C4-2B (cell line): ENCODE results near the gene FHOD1.

Source experiments
- H3K27ac ChIP-seq: fragments of 450-650 bp; 2 replicates; pipeline ENCODE4 v1.5.1; 2017
- ZFX ChIP-seq: fragments of 450-650 bp; IDR thresholded peaks from 2 replicates; pipeline ENCODE4 v1.6.1; 2017
- TF ChIP-seq, protein P1 (sequence below): fragments of 450-650 bp; conservative IDR thresholded peaks from 2 replicates; pipeline ENCODE4 v1.5.1; 2017; ENCODE audit warnings: mild to moderate bottlenecking

The FHOD1 gene

DNA sequence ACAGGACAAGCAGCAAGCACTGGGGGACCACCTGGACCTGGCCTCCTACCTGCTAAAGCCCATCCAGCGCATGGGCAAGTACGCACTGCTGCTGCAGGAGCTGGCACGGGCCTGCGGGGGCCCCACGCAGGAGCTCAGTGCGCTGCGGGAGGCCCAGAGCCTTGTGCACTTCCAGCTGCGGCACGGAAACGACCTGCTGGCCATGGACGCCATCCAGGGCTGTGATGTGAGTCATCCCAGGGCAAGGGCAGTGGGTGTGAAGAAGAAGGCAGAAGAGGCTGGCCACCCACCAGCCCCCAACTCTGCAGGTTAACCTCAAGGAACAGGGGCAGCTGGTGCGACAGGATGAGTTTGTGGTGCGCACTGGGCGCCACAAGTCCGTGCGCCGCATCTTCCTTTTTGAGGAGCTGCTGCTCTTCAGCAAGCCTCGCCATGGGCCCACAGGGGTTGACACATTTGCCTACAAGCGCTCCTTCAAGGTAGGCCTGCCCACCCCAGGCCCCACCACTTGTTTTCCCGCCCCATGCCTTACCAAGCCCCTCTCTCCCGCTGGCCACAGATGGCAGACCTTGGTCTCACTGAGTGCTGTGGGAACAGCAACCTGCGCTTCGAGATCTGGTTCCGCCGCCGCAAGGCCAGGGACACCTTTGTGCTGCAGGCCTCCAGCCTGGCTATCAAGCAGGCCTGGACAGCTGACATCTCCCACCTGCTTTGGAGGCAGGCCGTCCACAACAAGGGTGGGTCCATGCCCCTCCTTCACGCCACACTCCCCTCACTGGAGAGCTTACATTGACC lies 39.4 kb upstream of the FHOD1 start:
- no peak overlapping the region for H3K27ac ChIP-seq

DNA sequence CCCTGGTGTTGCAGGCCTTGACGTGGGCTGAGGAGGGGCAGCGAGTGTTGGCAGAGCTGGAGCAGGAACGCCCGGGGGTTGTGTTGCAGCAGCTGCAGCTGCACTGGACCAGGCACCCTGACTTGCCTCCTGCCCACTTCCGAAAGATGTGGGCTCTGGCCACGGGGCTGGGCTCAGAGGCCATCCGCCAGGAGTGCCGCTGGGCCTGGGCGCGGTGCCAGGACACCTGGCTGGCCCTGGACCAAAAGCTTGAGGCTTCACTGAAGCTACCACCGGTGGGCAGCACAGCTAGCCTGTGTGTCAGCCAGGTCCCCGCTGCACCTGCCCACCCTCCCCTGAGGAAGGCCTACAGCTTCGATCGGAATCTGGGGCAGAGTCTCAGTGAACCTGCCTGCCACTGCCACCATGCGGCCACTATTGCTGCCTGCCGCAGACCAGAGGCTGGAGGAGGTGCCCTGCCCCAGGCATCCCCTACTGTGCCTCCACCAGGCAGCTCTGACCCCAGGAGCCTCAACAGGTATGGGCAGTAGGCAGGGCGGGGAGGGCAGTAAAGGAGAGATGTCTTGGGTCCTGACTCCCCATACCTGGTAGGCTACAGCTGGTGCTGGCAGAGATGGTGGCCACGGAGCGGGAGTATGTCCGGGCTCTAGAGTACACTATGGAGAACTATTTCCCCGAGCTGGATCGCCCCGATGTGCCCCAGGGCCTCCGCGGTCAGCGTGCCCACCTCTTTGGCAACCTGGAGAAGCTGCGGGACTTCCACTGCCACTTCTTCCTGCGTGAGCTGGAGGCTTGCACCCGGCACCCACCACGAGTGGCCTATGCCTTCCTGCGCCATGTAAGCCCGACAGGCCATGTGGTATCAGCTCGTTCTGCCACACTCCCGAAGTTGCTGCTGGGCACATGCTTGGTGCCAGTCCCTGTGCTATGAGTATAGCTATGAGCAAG lies 37.7 kb upstream of the FHOD1 start:
- TF ChIP-seq, protein P1, sequence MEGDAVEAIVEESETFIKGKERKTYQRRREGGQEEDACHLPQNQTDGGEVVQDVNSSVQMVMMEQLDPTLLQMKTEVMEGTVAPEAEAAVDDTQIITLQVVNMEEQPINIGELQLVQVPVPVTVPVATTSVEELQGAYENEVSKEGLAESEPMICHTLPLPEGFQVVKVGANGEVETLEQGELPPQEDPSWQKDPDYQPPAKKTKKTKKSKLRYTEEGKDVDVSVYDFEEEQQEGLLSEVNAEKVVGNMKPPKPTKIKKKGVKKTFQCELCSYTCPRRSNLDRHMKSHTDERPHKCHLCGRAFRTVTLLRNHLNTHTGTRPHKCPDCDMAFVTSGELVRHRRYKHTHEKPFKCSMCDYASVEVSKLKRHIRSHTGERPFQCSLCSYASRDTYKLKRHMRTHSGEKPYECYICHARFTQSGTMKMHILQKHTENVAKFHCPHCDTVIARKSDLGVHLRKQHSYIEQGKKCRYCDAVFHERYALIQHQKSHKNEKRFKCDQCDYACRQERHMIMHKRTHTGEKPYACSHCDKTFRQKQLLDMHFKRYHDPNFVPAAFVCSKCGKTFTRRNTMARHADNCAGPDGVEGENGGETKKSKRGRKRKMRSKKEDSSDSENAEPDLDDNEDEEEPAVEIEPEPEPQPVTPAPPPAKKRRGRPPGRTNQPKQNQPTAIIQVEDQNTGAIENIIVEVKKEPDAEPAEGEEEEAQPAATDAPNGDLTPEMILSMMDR: peak; percentile 66
- TF ChIP-seq ZFX: no peak
- peak overlapping the region; percentile 40; the same call in 1 of the 2 replicates for H3K27ac ChIP-seq

More for the DNA sequence above, 39.4 kb upstream of the FHOD1 start:
- TF ChIP-seq, protein P1: no peak
- TF ChIP-seq ZFX: no peak

- TF ChIP-seq ZFX: no peak
- TF ChIP-seq, protein P1: no peak
- peak overlapping the region; percentile 40; the same call in 1 of the 2 replicates for H3K27ac ChIP-seq
Observed at GRCh38 chr16:67283826-67284555, 36.7 kb upstream of the FHOD1 start.

GRCh38 chr16:67283039-67283825 lies 36.0 kb upstream of the FHOD1 start:
- peak overlapping the region; percentile 40; the same call in 1 of the 2 replicates for H3K27ac ChIP-seq
- TF ChIP-seq ZFX: no peak
- TF ChIP-seq, protein P1: no peak

- H3K27ac ChIP-seq: no peak overlapping the region
- TF ChIP-seq ZFX: no peak
- TF ChIP-seq, protein P1: no peak
Observed at GRCh38 chr16:67282447-67282805, 35.1 kb upstream of the FHOD1 start.

DNA sequence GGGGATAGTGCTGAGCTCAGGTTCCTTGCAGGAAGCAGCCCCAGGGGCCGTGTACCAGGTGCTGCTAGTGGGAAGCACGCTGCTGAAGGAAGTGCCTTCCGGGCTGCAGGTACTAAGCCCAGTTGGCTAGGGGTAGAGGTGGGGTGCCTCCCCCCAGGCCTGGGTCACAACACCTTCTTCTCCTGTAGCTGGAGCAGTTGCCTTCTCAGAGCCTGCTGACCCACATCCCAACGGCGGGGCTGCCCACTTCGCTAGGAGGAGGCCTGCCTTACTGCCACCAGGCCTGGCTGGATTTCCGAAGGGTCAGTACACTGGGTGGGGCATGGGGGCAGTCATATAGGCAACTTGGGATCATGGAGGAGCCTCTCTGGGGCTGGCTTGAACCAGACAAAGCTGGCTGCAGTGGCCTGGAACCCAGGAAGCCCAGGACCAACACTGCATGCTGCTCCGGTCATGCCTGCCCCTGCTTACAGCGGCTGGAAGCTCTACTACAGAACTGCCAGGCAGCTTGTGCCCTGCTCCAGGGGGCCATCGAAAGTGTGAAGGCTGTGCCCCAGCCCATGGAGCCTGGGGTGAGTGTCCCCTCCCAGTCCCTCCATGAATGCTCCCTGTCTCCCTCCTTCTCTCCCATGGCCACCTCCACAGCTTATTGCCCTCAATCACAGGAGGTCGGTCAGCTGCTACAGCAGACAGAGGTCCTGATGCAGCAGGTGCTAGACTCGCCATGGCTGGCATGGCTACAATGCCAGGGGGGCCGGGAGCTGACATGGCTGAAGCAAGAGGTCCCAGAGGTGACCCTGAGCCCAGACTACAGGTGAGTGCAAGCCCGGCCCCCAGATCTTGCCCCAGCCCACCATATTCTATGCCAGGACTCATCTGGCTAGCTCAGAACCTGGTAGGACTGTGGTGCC lies 34.5 kb upstream of the FHOD1 start:
- H3K27ac ChIP-seq: no peak overlapping the region
- TF ChIP-seq, protein P1: no peak
- TF ChIP-seq ZFX: no peak
